Astrocyte (in vitro differentiated cells and primary cell): ENCODE data around the gene B4GALNT3. TPM values are rescaled to one million over a fixed set of nuclear protein-coding genes. Genes with fewer than 3 reads are reported as not detected.

Experiments used
- DNase-seq: peaks from one replicate; pipeline ENCODE4 v3.0.0-alpha.2; 2010; ENCODE audit warnings: low read depth
- FAIRE-seq: peaks from 2 replicates; lab custom pipeline; 2011; peaks lifted over from hg19 to GRCh38; lab: Jason Lieb, UNC
- H2AFZ ChIP-seq: 2 replicates; pipeline ENCODE4 v1.6.0; 2012; ENCODE audit warnings: low read depth, low read length, inconsistent platforms
- H3K27ac ChIP-seq: 2 replicates; pipeline ENCODE4 v1.5.1; 2011; ENCODE audit warnings: low read depth, low read length, inconsistent platforms
- H3K27me3 ChIP-seq: 2 replicates; pipeline ENCODE4 v1.6.0; 2011; ENCODE audit warnings: low read length, inconsistent platforms; ENCODE audit not compliant: insufficient read depth
- H3K36me3 ChIP-seq: 2 replicates; pipeline ENCODE4 v1.5.1; 2011; ENCODE audit warnings: low read length, inconsistent platforms; ENCODE audit not compliant: insufficient read depth
- H3K4me1 ChIP-seq: 2 replicates; pipeline ENCODE4 v1.5.1; 2011; ENCODE audit warnings: low read length, inconsistent platforms; ENCODE audit not compliant: insufficient read depth
- H3K4me2 ChIP-seq: 2 replicates; pipeline ENCODE4 v1.6.0; 2012; ENCODE audit warnings: low read length, inconsistent platforms
- H3K4me3 ChIP-seq: 2 replicates; pipeline ENCODE4 v1.5.1; 2011; ENCODE audit warnings: low read depth, mild to moderate bottlenecking, low read length, inconsistent platforms; ENCODE audit not compliant: insufficient read depth
- H3K79me2 ChIP-seq: 2 replicates; pipeline ENCODE4 v1.6.0; 2012; ENCODE audit warnings: mild to moderate bottlenecking, low read length, inconsistent platforms; ENCODE audit not compliant: insufficient read depth
- H3K9ac ChIP-seq: 2 replicates; pipeline ENCODE4 v1.6.0; 2012; ENCODE audit warnings: mild to moderate bottlenecking, low read length, inconsistent platforms
- H3K9me3 ChIP-seq: 2 replicates; pipeline ENCODE4 v1.5.1; 2012; ENCODE audit warnings: low read depth, mild to moderate bottlenecking, low read length, inconsistent platforms; ENCODE audit not compliant: insufficient read depth
- H4K20me1 ChIP-seq: 2 replicates; pipeline ENCODE4 v1.6.0; 2012; ENCODE audit warnings: low read length, inconsistent platforms; ENCODE audit not compliant: insufficient read depth
- H3K27ac Mint-ChIP-seq: one replicate; pipeline ENCODE4 v1.8.0; 2021; ENCODE audit warnings: mild to moderate bottlenecking, mixed read lengths; ENCODE audit not compliant: unreplicated experiment
- H3K27me3 Mint-ChIP-seq: one replicate; pipeline ENCODE4 v1.8.0; 2021; ENCODE audit warnings: low read depth, mixed read lengths; ENCODE audit not compliant: unreplicated experiment
- H3K36me3 Mint-ChIP-seq: one replicate; pipeline ENCODE4 v1.8.0; 2021; ENCODE audit warnings: low read depth, mixed read lengths; ENCODE audit not compliant: unreplicated experiment
- H3K4me1 Mint-ChIP-seq: one replicate; pipeline ENCODE4 v1.8.0; 2021; ENCODE audit warnings: low read depth, mixed read lengths; ENCODE audit not compliant: unreplicated experiment
- H3K4me3 Mint-ChIP-seq: one replicate; pipeline ENCODE4 v1.8.0; 2021; ENCODE audit warnings: mild to moderate bottlenecking, moderate library complexity, mixed read lengths; ENCODE audit not compliant: unreplicated experiment
- H3K9me3 Mint-ChIP-seq: one replicate; pipeline ENCODE4 v1.8.0; 2021; ENCODE audit warnings: mild to moderate bottlenecking, mixed read lengths; ENCODE audit not compliant: unreplicated experiment
- EZH2 ChIP-seq: IDR thresholded peaks from 2 replicates; pipeline ENCODE4 v1.6.1; 2012; ENCODE audit warnings: mild to moderate bottlenecking, low read length, inconsistent platforms; ENCODE audit not compliant: insufficient read depth
- total RNA-seq: library from RNA; stranded (reverse); gene quantifications from 2 replicates; pipeline ENCODE4 v1.2.1, GENCODE V29; 2021
- TF ChIP-seq, protein P1 (sequence below): IDR thresholded peaks from 2 replicates; pipeline ENCODE4 v1.5.1; 2011; ENCODE audit warnings: low read depth, mild to moderate bottlenecking, inconsistent platforms, low read length, moderate library complexity; ENCODE audit not compliant: insufficient read depth

Gene B4GALNT3
- total RNA-seq, 1 donor from 2014 or later: 3.6 TPM

DNA sequence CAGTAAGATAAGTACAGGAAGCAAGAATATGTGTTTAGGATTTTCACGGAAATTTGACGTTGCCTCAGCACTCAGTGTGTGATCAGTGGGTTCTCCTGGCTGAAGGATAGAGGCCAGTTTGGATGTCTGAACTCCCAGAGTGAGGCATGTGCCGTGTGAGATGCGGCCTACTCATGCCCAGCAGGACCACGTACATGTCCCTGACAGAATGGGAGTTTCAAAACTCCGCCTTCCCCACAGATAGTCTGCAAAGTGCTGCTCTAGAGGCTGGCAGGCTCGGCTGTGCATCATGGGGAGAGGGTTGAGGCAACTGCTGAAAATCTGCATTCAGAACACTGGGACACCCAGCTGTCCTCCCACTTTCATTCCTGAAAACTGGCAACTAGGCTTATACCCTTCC, 145.2 kb downstream of the B4GALNT3 start:
- H3K27me3 Mint-ChIP-seq: peaks cover 3% of the 10 kb centered on the region
- Histone ChIP-seq H3K27ac (no peak overlapping the region), H4K20me1 (no peaks in the 10 kb centered on the region), H3K79me2 (no peaks in the 10 kb centered on the region), H2AFZ (no peak overlapping the region), H3K9ac (no peak overlapping the region), H3K4me2 (no peak overlapping the region), H3K9me3 (no peaks in the 10 kb centered on the region), H3K4me3 (no peak overlapping the region), H3K4me1 (peaks cover 1% of the 10 kb centered on the region), H3K27me3 (no peaks in the 10 kb centered on the region), H3K36me3 (no peaks in the 10 kb centered on the region)
- no peak overlapping the region for H3K27ac Mint-ChIP-seq
- H3K4me1 Mint-ChIP-seq: peaks cover 3% of the 10 kb centered on the region
- FAIRE-seq (no peak), DNase-seq (no peak)
- no peaks in the 10 kb centered on the region for H3K9me3 Mint-ChIP-seq
- no peaks in the 10 kb centered on the region for H3K36me3 Mint-ChIP-seq
- TF ChIP-seq, protein P1, sequence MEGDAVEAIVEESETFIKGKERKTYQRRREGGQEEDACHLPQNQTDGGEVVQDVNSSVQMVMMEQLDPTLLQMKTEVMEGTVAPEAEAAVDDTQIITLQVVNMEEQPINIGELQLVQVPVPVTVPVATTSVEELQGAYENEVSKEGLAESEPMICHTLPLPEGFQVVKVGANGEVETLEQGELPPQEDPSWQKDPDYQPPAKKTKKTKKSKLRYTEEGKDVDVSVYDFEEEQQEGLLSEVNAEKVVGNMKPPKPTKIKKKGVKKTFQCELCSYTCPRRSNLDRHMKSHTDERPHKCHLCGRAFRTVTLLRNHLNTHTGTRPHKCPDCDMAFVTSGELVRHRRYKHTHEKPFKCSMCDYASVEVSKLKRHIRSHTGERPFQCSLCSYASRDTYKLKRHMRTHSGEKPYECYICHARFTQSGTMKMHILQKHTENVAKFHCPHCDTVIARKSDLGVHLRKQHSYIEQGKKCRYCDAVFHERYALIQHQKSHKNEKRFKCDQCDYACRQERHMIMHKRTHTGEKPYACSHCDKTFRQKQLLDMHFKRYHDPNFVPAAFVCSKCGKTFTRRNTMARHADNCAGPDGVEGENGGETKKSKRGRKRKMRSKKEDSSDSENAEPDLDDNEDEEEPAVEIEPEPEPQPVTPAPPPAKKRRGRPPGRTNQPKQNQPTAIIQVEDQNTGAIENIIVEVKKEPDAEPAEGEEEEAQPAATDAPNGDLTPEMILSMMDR: no peak
- no peak for TF ChIP-seq EZH2
- no peak overlapping the region for H3K4me3 Mint-ChIP-seq

DNA sequence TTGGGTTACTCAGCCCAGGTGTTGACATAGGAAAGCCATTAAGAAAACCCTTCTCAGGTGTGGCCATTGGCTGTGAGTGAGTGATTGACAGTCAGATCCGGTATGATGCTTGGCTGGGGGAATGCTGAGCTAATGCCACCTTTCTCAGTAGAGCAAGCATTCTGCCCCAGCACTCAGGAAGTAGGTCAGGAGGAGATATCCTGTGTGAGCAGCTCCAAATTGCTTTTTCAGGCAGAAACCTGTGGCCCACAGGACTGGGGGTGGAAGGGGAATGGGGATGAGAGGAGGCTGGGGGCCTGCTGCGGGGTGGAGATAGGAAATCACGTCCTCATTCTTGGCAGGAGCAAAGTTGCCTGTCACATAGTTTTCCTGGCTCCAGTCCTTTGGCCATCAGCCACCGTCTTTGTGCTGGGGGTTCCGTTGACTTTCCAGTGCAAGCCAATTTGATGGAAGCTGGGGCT, 147.8 kb downstream of the B4GALNT3 start:
- TF ChIP-seq EZH2: no peak
- TF ChIP-seq, protein P1: no peak
- peak overlapping the region; percentile 14 for H3K27ac Mint-ChIP-seq
- FAIRE-seq: no peak

DNA sequence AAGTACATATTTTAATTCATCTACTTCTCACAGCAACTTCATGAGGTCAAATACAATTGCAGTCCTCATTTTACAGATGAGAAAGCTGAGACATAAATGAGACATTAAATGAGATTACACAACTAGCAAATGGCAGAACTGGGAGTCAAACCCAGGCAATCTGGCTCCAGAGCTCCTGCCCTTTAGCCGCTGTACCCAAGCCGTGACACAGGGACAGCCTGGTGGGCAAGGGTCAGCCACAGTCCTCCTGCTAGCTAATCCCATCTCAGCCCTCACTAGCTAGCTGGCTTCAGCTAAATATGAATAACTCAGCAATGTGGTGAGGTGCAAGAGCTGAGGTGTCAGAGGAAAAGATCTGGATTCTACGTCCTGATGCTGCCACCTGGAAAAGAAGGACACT, 148.7 kb downstream of the B4GALNT3 start:
- H3K4me3 ChIP-seq: no peak overlapping the region
- peaks cover 6% of the 10 kb centered on the region for H3K4me1 Mint-ChIP-seq
- H3K36me3 Mint-ChIP-seq: no peaks in the 10 kb centered on the region
- DNase-seq (no peak), FAIRE-seq (no peak)
- peaks cover 13% of the 10 kb centered on the region for H3K27me3 Mint-ChIP-seq
- H3K9me3 ChIP-seq: no peaks in the 10 kb centered on the region
- H3K9me3 Mint-ChIP-seq: no peaks in the 10 kb centered on the region
- H2AFZ ChIP-seq: no peak overlapping the region
- H3K27ac ChIP-seq: no peak overlapping the region
- no peaks in the 10 kb centered on the region for H4K20me1 ChIP-seq
- H3K27me3 ChIP-seq: no peaks in the 10 kb centered on the region
- no peaks in the 10 kb centered on the region for H3K36me3 ChIP-seq
- no peak overlapping the region for H3K9ac ChIP-seq
- H3K4me1 ChIP-seq: peaks cover 7% of the 10 kb centered on the region
- no peak overlapping the region for H3K27ac Mint-ChIP-seq
- H3K79me2 ChIP-seq: no peaks in the 10 kb centered on the region
- no peak overlapping the region for H3K4me2 ChIP-seq
- H3K4me3 Mint-ChIP-seq: no peak overlapping the region
- TF ChIP-seq, protein P1: no peak
- TF ChIP-seq EZH2: no peak

More for the DNA sequence above, 147.8 kb downstream of the B4GALNT3 start:
- Histone ChIP-seq H3K4me2 (no peak overlapping the region), H2AFZ (no peak overlapping the region), H3K27me3 (no peaks in the 10 kb centered on the region), H3K4me3 (no peak overlapping the region), H4K20me1 (no peaks in the 10 kb centered on the region), H3K79me2 (no peaks in the 10 kb centered on the region), H3K9ac (no peak overlapping the region), H3K36me3 (no peaks in the 10 kb centered on the region), H3K4me1 (peaks cover 7% of the 10 kb centered on the region), H3K9me3 (no peaks in the 10 kb centered on the region), H3K27ac (no peak overlapping the region)
- Mint-ChIP-seq H3K4me3 (peak overlapping the region; percentile 18), H3K36me3 (no peaks in the 10 kb centered on the region), H3K27me3 (peaks cover 10% of the 10 kb centered on the region), H3K4me1 (peaks cover 6% of the 10 kb centered on the region), H3K9me3 (no peaks in the 10 kb centered on the region)
- peak; percentile 10 for DNase-seq
